Central memory CD8-positive, alpha-beta T cell (primary cell): ENCODE measurements around the gene TRAPPC12.
"Not testable (repeated sequence)": the region's sequence is repeated elsewhere in the genome, so short reads cannot be mapped to it uniquely, and the experiment has no call there.

Experiments
- ATAC-seq: fragments of 150-1000 bp; cut with Tn5 transposase; replicated peaks from 2 replicates; pipeline ENCODE4 v1.10.0; 2022; ENCODE audit warnings: mild to moderate bottlenecking, moderate FRiP score, moderate number of reproducible peaks; ENCODE audit not compliant: poor library complexity, severe bottlenecking; ENCODE audit errors: extremely low read depth
- DNase-seq, 2 donors: peaks; one replicate each; pipeline ENCODE4 v3.0.0; 2021; ENCODE audit warnings: low spot score in 2 of 2
- H3K27ac Mint-ChIP-seq: one replicate; pipeline ENCODE4 v1.8.0; 2022; ENCODE audit warnings: low read depth, mild to moderate bottlenecking, moderate library complexity, mixed read lengths
- H3K27me3 Mint-ChIP-seq: one replicate; pipeline ENCODE4 v1.8.0; 2022; ENCODE audit warnings: mixed read lengths
- H3K36me3 Mint-ChIP-seq: one replicate; pipeline ENCODE4 v1.8.0; 2022; ENCODE audit warnings: mild to moderate bottlenecking, moderate library complexity, mixed read lengths; ENCODE audit not compliant: insufficient read depth
- H3K4me1 Mint-ChIP-seq: one replicate; pipeline ENCODE4 v1.8.0; 2022; ENCODE audit warnings: mixed read lengths
- H3K4me3 Mint-ChIP-seq: one replicate; pipeline ENCODE4 v1.8.0; 2022; ENCODE audit warnings: mild to moderate bottlenecking, moderate library complexity, mixed read lengths
- H3K9me3 Mint-ChIP-seq: one replicate; pipeline ENCODE4 v1.8.0; 2022; ENCODE audit warnings: mixed read lengths

TRAPPC12 gene

GRCh38 chr2:3492951-3493614, 113.6 kb downstream of the TRAPPC12 start:
- no peak for DNase-seq
- Mint-ChIP-seq H3K4me1 (no peaks in the 10 kb centered on the region), H3K27me3 (no peaks in the 10 kb centered on the region), H3K9me3 (no peaks in the 10 kb centered on the region), H3K4me3 (no peak overlapping the region), H3K27ac (no peak overlapping the region), H3K36me3 (peaks cover 2% of the 10 kb centered on the region)
- no peak for ATAC-seq

DNA sequence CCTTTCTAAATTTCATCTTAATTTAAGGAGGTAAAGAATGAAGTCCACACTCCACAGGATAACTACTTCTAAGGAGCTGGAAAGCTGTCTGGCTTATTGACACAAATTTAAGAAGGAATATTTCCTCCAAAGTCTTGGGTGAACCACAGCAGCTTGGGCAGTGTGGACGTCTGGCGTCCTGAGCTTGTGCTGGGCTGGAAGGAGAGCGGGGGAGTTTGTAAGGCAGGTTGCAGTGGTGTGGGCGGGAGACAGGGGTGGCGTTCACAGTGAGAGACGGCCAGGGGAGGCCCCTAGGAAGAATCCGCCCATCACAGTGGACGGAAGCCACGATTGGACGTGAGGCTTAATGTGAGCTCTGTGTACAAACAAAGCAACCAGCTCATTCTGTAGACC, 114.1 kb downstream of the TRAPPC12 start:
- Mint-ChIP-seq H3K4me3 (no peak overlapping the region), H3K4me1 (no peaks in the 10 kb centered on the region), H3K9me3 (no peaks in the 10 kb centered on the region), H3K27ac (no peak overlapping the region), H3K36me3 (peaks cover 5% of the 10 kb centered on the region), H3K27me3 (no peaks in the 10 kb centered on the region)
- DNase-seq, result no peak
- ATAC-seq, result no peak

- peaks cover 11% of the 10 kb centered on the region for H3K36me3 Mint-ChIP-seq
- no peaks in the 10 kb centered on the region for H3K27me3 Mint-ChIP-seq
- no peak for ATAC-seq
- H3K9me3 Mint-ChIP-seq, result no peaks in the 10 kb centered on the region
- no peak for DNase-seq
- H3K4me1 Mint-ChIP-seq, result no peaks in the 10 kb centered on the region
- H3K4me3 Mint-ChIP-seq, result no peak overlapping the region
- H3K27ac Mint-ChIP-seq, result no peak overlapping the region
Measured at GRCh38 chr2:3494984-3495666, 115.6 kb downstream of the TRAPPC12 start.

DNA sequence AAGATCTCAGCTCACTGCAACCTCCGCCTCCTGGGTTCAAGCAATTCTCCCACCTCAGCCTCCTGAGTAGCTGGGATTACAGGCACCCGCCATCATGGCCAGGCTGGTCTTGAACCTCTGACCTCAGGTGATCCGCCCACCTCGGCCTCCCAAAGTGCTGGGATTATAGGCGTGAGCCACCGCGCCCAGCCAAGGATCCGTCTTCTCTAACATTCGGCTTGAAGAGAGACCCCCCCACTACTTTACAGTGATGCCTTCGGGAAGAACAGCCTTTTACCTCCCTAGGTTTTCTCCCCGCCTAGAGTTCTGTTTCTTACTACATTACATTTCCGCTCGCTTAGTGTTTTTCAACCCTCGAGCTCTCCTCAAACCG, 117.2 kb downstream of the TRAPPC12 start:
- not testable (repeated sequence) for H3K9me3 Mint-ChIP-seq, H3K4me1 Mint-ChIP-seq, ATAC-seq, H3K4me3 Mint-ChIP-seq, DNase-seq, H3K27ac Mint-ChIP-seq, H3K27me3 Mint-ChIP-seq
- peaks cover 11% of the 10 kb centered on the region for H3K36me3 Mint-ChIP-seq

DNA sequence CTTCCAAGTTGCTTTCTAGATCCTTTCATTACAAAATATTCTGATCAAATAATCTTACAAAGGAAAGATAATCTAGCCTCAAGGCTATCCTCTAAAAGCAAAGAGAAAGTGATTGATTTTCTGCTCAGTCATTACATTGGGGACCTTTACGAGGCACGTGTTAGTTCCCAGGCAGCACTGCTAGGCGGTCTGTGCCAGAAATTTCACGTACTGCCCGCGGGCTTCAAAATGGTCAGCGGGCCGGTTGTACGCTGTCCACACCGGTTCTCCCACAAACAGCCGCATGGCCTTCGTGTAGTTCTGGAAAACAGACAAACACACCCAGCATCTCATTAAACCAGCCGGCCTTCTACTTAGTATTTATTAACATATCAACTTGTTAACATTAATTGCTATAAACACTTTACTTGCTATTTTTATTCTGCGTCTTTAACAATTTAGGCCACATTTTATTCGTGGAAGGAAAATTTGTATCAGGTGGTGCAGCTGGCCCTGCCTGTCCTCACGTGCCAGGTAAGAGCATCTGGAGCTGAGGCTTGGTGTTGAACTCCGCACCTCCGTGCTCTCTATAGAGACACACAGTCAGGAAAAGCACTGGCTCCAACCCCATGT, 119.4 kb downstream of the TRAPPC12 start:
- H3K36me3 Mint-ChIP-seq, result peaks cover 16% of the 10 kb centered on the region
- H3K9me3 Mint-ChIP-seq, result no peaks in the 10 kb centered on the region
- no peaks in the 10 kb centered on the region for H3K27me3 Mint-ChIP-seq
- H3K27ac Mint-ChIP-seq, result no peak overlapping the region
- no peak overlapping the region for H3K4me3 Mint-ChIP-seq
- ATAC-seq, result no peak
- no peaks in the 10 kb centered on the region for H3K4me1 Mint-ChIP-seq
- DNase-seq, result no peak

DNA sequence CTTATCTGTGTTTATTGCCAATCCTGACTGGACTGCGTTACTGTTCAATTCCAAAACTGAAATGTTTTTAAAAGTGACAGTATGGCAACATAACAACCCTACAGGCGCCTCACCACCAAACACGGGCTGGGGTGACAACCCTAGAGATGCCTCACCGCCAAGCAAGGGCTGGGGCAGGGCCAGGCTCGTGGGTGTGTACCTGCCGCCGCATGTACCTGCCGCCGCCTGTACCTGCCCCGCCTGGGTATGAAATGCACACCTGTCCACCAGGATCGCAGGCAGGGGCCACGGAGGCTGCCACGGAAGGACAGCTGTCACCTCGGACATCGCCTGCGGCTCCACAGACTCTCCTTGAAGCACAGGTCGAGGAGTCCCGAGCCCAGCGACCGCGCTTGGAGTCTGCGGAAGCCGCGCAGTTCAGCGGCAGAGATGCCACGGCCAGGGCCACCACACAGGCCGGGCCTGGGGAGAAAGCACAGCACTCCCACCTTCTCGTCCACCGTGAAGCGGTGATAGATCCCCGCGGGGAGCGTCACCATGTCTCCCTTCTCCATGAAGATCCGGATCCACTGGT, 120.9 kb downstream of the TRAPPC12 start:
- DNase-seq, result no peak
- no peak overlapping the region for H3K27ac Mint-ChIP-seq
- H3K9me3 Mint-ChIP-seq, result no peaks in the 10 kb centered on the region
- H3K36me3 Mint-ChIP-seq, result peaks cover 17% of the 10 kb centered on the region
- ATAC-seq, result no peak
- no peaks in the 10 kb centered on the region for H3K4me1 Mint-ChIP-seq
- H3K4me3 Mint-ChIP-seq, result no peak overlapping the region
- no peaks in the 10 kb centered on the region for H3K27me3 Mint-ChIP-seq

DNA sequence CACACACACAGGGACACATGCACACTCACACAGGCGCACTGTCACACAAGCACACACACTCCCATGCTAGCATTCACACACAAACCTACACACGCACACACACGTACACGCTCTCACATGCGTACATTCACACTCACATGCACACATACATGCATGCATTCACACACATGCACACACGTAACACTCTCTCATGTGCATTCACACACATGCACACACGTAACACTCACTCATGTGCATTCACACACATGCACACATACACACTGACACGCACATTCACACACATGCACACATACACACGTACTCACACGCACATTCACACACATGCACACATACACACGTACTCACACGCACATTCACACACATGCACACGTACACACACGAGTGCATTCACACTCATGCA, 123.6 kb downstream of the TRAPPC12 start:
- ATAC-seq, result no peak

GRCh38 chr2:3503483-3503882, 124.0 kb downstream of the TRAPPC12 start:
- H3K4me1 Mint-ChIP-seq, result no peaks in the 10 kb centered on the region
- ATAC-seq, result no peak
- H3K36me3 Mint-ChIP-seq, result peaks cover 14% of the 10 kb centered on the region
- H3K27ac Mint-ChIP-seq, result no peak overlapping the region
- H3K9me3 Mint-ChIP-seq, result no peaks in the 10 kb centered on the region
- H3K4me3 Mint-ChIP-seq, result no peak overlapping the region
- DNase-seq, result no peak
- H3K27me3 Mint-ChIP-seq, result no peaks in the 10 kb centered on the region

More for the DNA sequence above, 123.6 kb downstream of the TRAPPC12 start:
- Mint-ChIP-seq H3K4me3 (no peak overlapping the region), H3K36me3 (peaks cover 16% of the 10 kb centered on the region), H3K27ac (no peak overlapping the region), H3K9me3 (no peaks in the 10 kb centered on the region), H3K4me1 (no peaks in the 10 kb centered on the region), H3K27me3 (no peaks in the 10 kb centered on the region)
- no peak for DNase-seq

- Mint-ChIP-seq H3K27ac (no peak overlapping the region), H3K4me3 (no peak overlapping the region), H3K36me3 (peaks cover 7% of the 10 kb centered on the region), H3K9me3 (no peaks in the 10 kb centered on the region), H3K27me3 (no peaks in the 10 kb centered on the region), H3K4me1 (no peaks in the 10 kb centered on the region)
- ATAC-seq, result no peak
- DNase-seq, result no peak
Measured at GRCh38 chr2:3504741-3505140, 125.2 kb downstream of the TRAPPC12 start.

- Mint-ChIP-seq H3K4me3 (no peak overlapping the region), H3K27ac (no peak overlapping the region), H3K4me1 (no peaks in the 10 kb centered on the region), H3K27me3 (no peaks in the 10 kb centered on the region), H3K36me3 (peaks cover 9% of the 10 kb centered on the region), H3K9me3 (no peaks in the 10 kb centered on the region)
- no peak for DNase-seq
- no peak for ATAC-seq
Measured at GRCh38 chr2:3505771-3506170, 126.3 kb downstream of the TRAPPC12 start.

- no peak for ATAC-seq
- no peak overlapping the region for H3K4me3 Mint-ChIP-seq
- DNase-seq, result no peak
- H3K27ac Mint-ChIP-seq, result no peak overlapping the region
- H3K36me3 Mint-ChIP-seq, result peaks cover 13% of the 10 kb centered on the region
- H3K9me3 Mint-ChIP-seq, result peaks cover 12% of the 10 kb centered on the region
- H3K4me1 Mint-ChIP-seq, result no peaks in the 10 kb centered on the region
- no peaks in the 10 kb centered on the region for H3K27me3 Mint-ChIP-seq
Measured at GRCh38 chr2:3512086-3512485, 132.6 kb downstream of the TRAPPC12 start.

DNA sequence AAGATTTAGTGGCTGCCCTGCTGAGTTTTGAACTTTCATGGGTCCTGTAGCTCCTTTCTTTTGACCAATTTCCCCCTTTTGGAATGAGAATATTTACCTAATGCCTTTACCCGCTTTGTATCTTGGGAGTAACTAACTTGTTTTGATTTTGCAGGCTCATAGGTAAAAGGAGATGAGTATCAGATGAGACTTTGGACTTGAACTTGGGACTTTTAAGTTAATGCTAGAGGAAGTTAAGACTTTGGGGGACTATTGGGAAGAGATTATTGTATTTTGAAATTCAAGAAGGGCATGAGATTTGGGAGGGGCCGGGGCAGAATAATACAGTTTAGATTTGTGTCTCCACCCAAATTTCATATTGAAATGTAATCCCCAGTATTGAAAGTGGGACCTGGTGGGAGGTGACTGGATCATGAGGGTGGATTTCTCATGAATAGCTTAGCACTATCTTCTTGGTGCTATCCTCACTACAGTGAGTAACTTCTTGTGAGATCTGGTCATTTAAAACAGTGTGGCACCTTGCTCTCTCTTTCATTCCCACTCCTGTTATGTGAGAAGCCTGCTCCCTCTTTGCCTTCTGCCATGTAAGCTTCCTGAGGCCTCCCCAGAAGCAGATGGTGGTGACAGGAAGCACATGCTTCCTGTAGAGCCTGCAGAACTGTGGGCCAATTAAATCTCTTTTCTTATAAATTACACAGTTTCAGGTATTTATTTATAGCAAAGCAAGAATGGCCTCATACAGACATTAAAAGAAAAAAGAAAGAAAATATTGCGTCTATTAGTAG, 133.7 kb downstream of the TRAPPC12 start:
- no peak overlapping the region for H3K4me3 Mint-ChIP-seq
- ATAC-seq, result no peak

More for the DNA sequence above, 133.7 kb downstream of the TRAPPC12 start:
- Mint-ChIP-seq H3K27ac (no peak overlapping the region), H3K27me3 (no peaks in the 10 kb centered on the region), H3K36me3 (peaks cover 16% of the 10 kb centered on the region), H3K4me1 (no peaks in the 10 kb centered on the region), H3K9me3 (peaks cover 12% of the 10 kb centered on the region)
- no peak for DNase-seq
